Stimulated activated memory B cell treated with anti-CD40 and anti-IgM and Interleukin-4, amounts not matched to agents 10 μg/mL and 1 μg/mL and 100 μg/mL, for 72 hours (primary cell): ENCODE measurements around the gene MAP3K7.

Source experiments
- ATAC-seq: fragments of 150-1000 bp; cut with Tn5 transposase; 2 replicates; pipeline ENCODE4 v1.10.0; 2021
- H3K27ac Mint-ChIP-seq: one replicate; pipeline ENCODE4 v1.8.0; 2022; ENCODE audit warnings: mild to moderate bottlenecking, mixed read lengths
- H3K27me3 Mint-ChIP-seq: one replicate; pipeline ENCODE4 v1.8.0; 2022; ENCODE audit warnings: mixed read lengths
- H3K36me3 Mint-ChIP-seq: one replicate; pipeline ENCODE4 v1.8.0; 2022; ENCODE audit warnings: mixed read lengths
- H3K4me1 Mint-ChIP-seq: one replicate; pipeline ENCODE4 v1.8.0; 2022; ENCODE audit warnings: mixed read lengths
- H3K4me3 Mint-ChIP-seq: one replicate; pipeline ENCODE4 v1.8.0; 2022; ENCODE audit warnings: mild to moderate bottlenecking, moderate library complexity, mixed read lengths
- H3K9me3 Mint-ChIP-seq: one replicate; pipeline ENCODE4 v1.8.0; 2022; ENCODE audit warnings: mixed read lengths

MAP3K7 gene

DNA sequence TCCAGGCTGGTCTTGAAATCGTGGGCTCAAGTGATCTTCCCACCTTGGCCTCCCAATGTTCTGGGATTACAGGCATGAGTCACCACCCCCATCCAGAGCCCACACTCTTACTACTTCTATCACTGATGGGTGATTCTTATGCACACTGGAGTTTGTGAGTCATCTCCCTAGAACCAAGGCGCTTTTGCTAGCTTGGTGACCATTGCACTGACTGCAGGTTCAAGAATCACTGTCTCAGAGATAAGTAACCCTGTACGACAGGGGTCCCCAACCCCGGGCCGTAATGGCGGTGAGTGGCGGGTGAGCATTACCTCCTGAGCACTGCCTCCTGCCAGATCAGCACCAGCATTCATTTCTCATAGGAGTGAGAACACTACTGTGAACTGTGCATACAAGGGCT, 118.8 kb downstream of the MAP3K7 start:
- Mint-ChIP-seq H3K27ac (no peak overlapping the region), H3K4me1 (peaks cover 15% of the 10 kb centered on the region), H3K4me3 (no peak overlapping the region), H3K36me3 (no peaks in the 10 kb centered on the region), H3K9me3 (no peaks in the 10 kb centered on the region), H3K27me3 (peaks cover 13% of the 10 kb centered on the region)
- ATAC-seq, result no peak

DNA sequence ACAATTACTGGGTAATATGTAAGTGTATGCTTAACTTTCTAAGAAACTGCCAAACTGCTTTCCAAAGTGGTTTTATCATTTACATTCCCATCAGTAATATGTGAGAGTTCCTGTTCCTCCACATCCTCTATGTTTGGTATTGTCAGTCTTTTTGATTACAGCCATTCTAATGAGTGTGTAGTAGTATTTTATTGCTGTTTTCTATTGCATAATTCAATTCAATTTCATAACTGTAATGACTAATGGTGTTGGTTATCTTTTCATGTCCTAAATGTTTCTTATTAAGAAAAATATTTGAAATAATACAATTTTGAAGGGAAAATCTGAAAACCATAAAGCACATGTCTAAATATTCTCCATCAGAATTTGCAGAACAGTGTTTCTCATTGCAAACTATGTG, 119.3 kb downstream of the MAP3K7 start:
- H3K4me1 Mint-ChIP-seq, result peaks cover 11% of the 10 kb centered on the region
- ATAC-seq, result no peak
- H3K9me3 Mint-ChIP-seq, result no peaks in the 10 kb centered on the region
- no peak overlapping the region for H3K4me3 Mint-ChIP-seq
- H3K36me3 Mint-ChIP-seq, result no peaks in the 10 kb centered on the region
- H3K27ac Mint-ChIP-seq, result no peak overlapping the region
- H3K27me3 Mint-ChIP-seq, result peaks cover 13% of the 10 kb centered on the region

DNA sequence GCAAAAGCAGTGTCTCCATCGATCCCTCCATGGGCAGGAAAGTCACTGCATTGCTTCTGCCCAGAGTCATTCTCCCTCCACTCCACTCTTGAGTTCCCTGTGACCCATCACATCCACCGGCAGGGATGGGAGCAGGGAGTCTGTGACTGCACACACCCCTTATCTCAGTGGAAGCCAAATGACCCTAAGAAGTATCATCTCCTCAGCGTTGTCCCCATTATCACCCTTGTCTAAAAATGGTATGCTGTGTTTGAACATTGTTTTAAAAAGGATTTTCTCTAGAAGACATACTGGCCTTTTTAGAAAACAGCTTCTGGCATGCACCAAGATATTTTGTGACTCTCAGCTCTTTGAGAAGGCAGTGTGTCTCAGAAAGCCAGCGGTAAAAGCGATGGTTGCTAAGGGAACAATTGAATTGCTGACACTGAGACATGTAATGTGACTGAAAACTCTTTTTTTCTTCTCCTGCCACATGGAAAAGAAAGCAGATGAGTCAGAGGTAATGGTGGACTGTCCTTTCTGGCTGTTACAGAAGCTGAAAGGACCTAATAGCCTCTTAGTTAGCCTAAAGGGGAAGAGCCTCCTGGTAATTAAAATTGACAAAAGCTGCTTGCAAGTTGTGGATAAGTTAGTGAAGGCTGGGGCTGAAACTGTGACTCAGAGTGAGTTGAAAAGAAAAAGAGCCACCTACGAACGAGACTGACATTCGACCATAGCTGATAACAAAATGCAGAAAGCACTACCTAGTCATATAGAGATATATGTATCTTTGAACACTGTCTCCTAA, 120.5 kb downstream of the MAP3K7 start:
- peaks cover 10% of the 10 kb centered on the region for H3K4me1 Mint-ChIP-seq
- H3K36me3 Mint-ChIP-seq, result no peaks in the 10 kb centered on the region
- no peak overlapping the region for H3K27ac Mint-ChIP-seq
- H3K27me3 Mint-ChIP-seq, result peaks cover 13% of the 10 kb centered on the region
- ATAC-seq, result no peak
- no peaks in the 10 kb centered on the region for H3K9me3 Mint-ChIP-seq
- H3K4me3 Mint-ChIP-seq, result no peak overlapping the region

DNA sequence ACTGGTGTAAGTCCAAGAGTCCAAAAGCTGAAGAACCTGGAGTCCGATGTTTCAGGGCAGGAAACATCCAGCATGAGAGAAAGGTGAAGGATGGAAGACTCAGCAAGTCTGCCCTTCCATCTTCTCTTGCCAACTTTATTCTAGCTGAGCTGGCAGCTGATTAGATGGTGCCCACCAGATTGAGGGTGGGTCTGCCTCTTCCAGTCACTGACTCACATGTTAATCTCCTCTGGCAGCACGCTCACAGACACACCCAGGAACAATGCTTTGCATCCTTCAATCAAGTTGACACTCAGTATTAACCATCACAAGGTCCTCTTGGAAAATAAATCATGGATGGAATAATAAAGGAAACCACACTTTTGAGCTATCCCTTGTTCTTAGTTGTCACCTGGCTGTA, 121.2 kb downstream of the MAP3K7 start:
- Mint-ChIP-seq H3K9me3 (no peaks in the 10 kb centered on the region), H3K27me3 (peaks cover 13% of the 10 kb centered on the region), H3K27ac (no peak overlapping the region), H3K4me3 (no peak overlapping the region), H3K4me1 (peaks cover 10% of the 10 kb centered on the region), H3K36me3 (no peaks in the 10 kb centered on the region)
- no peak for ATAC-seq

DNA sequence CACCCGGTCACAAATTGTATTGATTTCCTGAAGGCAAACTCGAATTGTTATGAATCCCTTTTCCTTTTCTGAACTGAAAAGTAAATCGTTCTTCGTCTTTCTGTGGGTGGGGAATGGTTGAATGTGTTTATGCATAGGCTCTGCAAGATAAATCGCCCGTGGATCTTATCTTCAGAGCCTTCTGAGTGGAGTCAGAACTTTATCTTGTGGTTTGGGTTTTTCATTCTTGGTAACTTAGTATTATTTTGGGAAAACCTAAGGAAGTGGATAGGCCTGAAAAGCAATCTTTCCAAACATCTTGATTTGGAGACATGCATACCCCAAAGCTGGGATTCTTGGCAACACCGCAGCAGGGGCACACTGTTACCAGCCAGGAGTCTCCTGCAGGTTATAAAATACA, 122.4 kb downstream of the MAP3K7 start:
- no peak overlapping the region for H3K27ac Mint-ChIP-seq
- H3K4me3 Mint-ChIP-seq, result no peak overlapping the region
- no peaks in the 10 kb centered on the region for H3K36me3 Mint-ChIP-seq
- H3K4me1 Mint-ChIP-seq, result peaks cover 11% of the 10 kb centered on the region
- ATAC-seq, result no peak
- peaks cover 13% of the 10 kb centered on the region for H3K27me3 Mint-ChIP-seq
- H3K9me3 Mint-ChIP-seq, result no peaks in the 10 kb centered on the region

DNA sequence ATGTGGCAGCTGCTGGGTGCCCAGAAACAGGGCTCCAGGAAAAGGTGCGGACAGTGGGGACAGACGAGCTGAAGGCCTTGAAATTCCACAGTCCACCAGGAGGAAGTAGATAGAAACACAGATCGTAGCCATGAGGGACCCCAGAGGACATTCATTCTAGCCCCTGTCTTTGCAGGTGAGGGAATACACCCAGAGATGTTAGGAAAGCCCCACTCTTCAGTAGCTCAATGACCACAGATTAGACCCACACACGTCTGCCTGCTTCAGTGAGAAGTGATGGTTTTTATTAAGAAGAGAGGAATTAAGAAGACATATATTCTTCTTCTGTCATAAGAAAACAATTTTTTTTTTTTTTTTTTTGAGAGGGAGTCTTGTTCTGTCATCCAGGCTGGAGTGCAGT, 123.0 kb downstream of the MAP3K7 start:
- no peaks in the 10 kb centered on the region for H3K9me3 Mint-ChIP-seq
- no peak overlapping the region for H3K4me3 Mint-ChIP-seq
- H3K36me3 Mint-ChIP-seq, result no peaks in the 10 kb centered on the region
- H3K4me1 Mint-ChIP-seq, result peaks cover 17% of the 10 kb centered on the region
- H3K27ac Mint-ChIP-seq, result no peak overlapping the region
- ATAC-seq, result no peak
- H3K27me3 Mint-ChIP-seq, result peaks cover 13% of the 10 kb centered on the region
